OCI-LY1 (cell line): Measurements from ENCODE around the gene CD82.

Source experiments
- H2AFZ ChIP-seq: fragments of 200-600 bp; sonication (generic), shearing (Covaris generic); 2 replicates; pipeline ENCODE4 v1.6.0; 2014; ENCODE audit warnings: antibody characterized with exemption, mild to moderate bottlenecking, low read length
- H3F3A ChIP-seq: fragments of 200-600 bp; sonication (generic), shearing (Covaris generic); 2 replicates; pipeline ENCODE4 v1.6.0; 2014; ENCODE audit warnings: mild to moderate bottlenecking, antibody characterized with exemption, low read length, moderate library complexity; ENCODE audit not compliant: insufficient read depth
- H3K27ac ChIP-seq: fragments of 200-600 bp; sonication (generic); 2 replicates; pipeline ENCODE4 v1.5.1; 2014; ENCODE audit warnings: low read length, mixed run types, mild to moderate bottlenecking, low read depth; ENCODE audit not compliant: poor library complexity, severe bottlenecking
- H3K27me3 ChIP-seq: fragments of 200-600 bp; sonication (generic); 2 replicates; pipeline ENCODE4 v1.6.0; 2014; ENCODE audit warnings: antibody characterized with exemption, mild to moderate bottlenecking, low read length, moderate library complexity; ENCODE audit not compliant: insufficient read depth
- H3K36me3 ChIP-seq: fragments of 200-600 bp; sonication (generic); 2 replicates; pipeline ENCODE4 v1.6.1; 2014; ENCODE audit warnings: mild to moderate bottlenecking, antibody characterized with exemption, low read length, moderate library complexity, mixed read lengths; ENCODE audit not compliant: insufficient read depth
- H3K4me1 ChIP-seq: fragments of 200-600 bp; sonication (generic); 2 replicates; pipeline ENCODE4 v1.5.1; 2014; ENCODE audit warnings: mild to moderate bottlenecking, low read length, moderate library complexity; ENCODE audit not compliant: insufficient read depth, severe bottlenecking
- H3K4me2 ChIP-seq: fragments of 200-600 bp; sonication (generic), shearing (Covaris generic); 2 replicates; pipeline ENCODE4 v1.6.1; 2014; ENCODE audit warnings: low read length
- H3K4me3 ChIP-seq: fragments of 200-600 bp; sonication (generic); 2 replicates; pipeline ENCODE4 v1.5.1; 2014; ENCODE audit warnings: low read length, low read depth, mild to moderate bottlenecking, mixed read lengths; ENCODE audit not compliant: poor library complexity, severe bottlenecking
- H3K79me2 ChIP-seq: fragments of 200-600 bp; shearing (Covaris generic); 2 replicates; pipeline ENCODE4 v1.6.1; 2016; ENCODE audit warnings: mixed run types, low read length, mixed read lengths; ENCODE audit not compliant: insufficient read depth
- H3K9ac ChIP-seq: fragments of 200-600 bp; sonication (generic), shearing (Covaris generic); 2 replicates; pipeline ENCODE4 v1.6.1; 2014; ENCODE audit warnings: mild to moderate bottlenecking, low read length, mixed read lengths
- H3K9me2 ChIP-seq: fragments of 200-600 bp; sonication (generic), shearing (Covaris generic); 2 replicates; pipeline ENCODE4 v1.6.1; 2014; ENCODE audit warnings: low read depth, mild to moderate bottlenecking, low read length, mixed read lengths
- H3K9me3 ChIP-seq: fragments of 200-600 bp; shearing (Covaris generic); 2 replicates; pipeline ENCODE4 v1.6.1; 2014; ENCODE audit warnings: low read length, mixed read lengths
- H4K20me1 ChIP-seq: fragments of 200-600 bp; sonication (generic), shearing (Covaris generic); 2 replicates; pipeline ENCODE4 v1.6.0; 2016; ENCODE audit warnings: mild to moderate bottlenecking, low read length; ENCODE audit not compliant: insufficient read depth
- EZH2 ChIP-seq: fragments of 200-600 bp; sonication (generic), shearing (Covaris generic); IDR thresholded peaks from 2 replicates; pipeline ENCODE4 v1.8.0; 2017; ENCODE audit warnings: borderline replicate concordance, mixed run types, mild to moderate bottlenecking, antibody characterized with exemption, low read length, moderate library complexity, mixed read lengths
- TF ChIP-seq, protein P1 (sequence below): fragments of 200-600 bp; sonication (generic), shearing (Covaris generic); IDR thresholded peaks from 2 replicates; pipeline ENCODE4 v1.5.1; 2017; ENCODE audit warnings: mild to moderate bottlenecking, antibody characterized with exemption, low read length, moderate library complexity, mixed read lengths

Gene CD82

DNA sequence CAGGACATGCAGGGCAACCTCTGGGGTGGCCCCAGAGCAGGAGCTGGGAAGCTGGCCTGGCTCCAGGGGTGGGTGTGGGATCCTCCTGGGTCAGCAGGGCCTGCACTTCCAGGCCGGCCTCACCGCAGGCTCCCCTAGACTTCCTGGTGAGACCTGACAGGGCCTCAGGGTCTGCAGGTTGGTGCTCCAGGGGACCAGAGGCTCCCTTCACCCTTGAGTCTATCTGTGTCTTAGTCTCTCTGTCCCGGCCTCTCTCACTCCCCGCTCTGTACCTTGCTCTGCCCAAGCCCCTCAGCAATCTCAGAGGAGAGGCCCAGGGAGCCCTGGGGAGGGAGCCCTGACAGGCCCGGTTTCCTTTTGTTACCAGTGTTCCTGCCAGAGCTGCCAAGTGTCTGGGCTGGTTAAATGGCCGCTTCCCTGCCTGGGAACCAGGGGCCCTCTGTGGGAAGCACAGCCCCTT is 13.9 kb downstream of the CD82 start:
- H3K36me3 ChIP-seq = no peaks in the 10 kb centered on the region; the same call in 1 of the 2 replicates
- H3K27ac ChIP-seq = no peak overlapping the region
- H3K9ac ChIP-seq = no peak overlapping the region
- H3K9me3 ChIP-seq = peaks cover 5% of the 10 kb centered on the region
- H3K79me2 ChIP-seq = no peaks in the 10 kb centered on the region
- no peak overlapping the region for H3K4me3 ChIP-seq
- no peak overlapping the region for H2AFZ ChIP-seq
- H4K20me1 ChIP-seq = no peaks in the 10 kb centered on the region
- no peaks in the 10 kb centered on the region for H3F3A ChIP-seq
- H3K4me2 ChIP-seq = no peak overlapping the region
- H3K4me1 ChIP-seq = peaks cover 9% of the 10 kb centered on the region
- TF ChIP-seq, protein P1, sequence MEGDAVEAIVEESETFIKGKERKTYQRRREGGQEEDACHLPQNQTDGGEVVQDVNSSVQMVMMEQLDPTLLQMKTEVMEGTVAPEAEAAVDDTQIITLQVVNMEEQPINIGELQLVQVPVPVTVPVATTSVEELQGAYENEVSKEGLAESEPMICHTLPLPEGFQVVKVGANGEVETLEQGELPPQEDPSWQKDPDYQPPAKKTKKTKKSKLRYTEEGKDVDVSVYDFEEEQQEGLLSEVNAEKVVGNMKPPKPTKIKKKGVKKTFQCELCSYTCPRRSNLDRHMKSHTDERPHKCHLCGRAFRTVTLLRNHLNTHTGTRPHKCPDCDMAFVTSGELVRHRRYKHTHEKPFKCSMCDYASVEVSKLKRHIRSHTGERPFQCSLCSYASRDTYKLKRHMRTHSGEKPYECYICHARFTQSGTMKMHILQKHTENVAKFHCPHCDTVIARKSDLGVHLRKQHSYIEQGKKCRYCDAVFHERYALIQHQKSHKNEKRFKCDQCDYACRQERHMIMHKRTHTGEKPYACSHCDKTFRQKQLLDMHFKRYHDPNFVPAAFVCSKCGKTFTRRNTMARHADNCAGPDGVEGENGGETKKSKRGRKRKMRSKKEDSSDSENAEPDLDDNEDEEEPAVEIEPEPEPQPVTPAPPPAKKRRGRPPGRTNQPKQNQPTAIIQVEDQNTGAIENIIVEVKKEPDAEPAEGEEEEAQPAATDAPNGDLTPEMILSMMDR = no peak
- TF ChIP-seq EZH2 = no peak
- H3K9me2 ChIP-seq = no peaks in the 10 kb centered on the region
- no peaks in the 10 kb centered on the region for H3K27me3 ChIP-seq

DNA sequence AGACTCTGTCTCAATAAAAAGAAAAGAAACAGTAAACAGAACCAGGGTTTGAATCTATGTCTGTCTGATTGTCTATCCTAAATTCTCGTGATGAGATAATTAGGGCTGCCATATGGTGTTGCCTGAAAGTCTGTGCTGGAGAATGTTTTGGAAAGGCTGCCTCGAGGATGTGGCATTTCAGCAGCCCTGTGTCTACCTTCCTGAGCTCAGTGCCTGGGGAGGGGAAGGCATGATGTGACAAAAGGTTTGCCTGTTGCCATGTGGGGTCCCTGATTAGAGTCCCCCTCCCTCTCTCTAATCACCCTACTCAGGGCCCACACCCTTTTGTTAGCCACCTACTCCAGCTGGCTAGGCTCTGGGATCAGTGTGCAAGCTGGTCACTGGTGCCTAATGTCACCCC is 15.2 kb downstream of the CD82 start:
- no peaks in the 10 kb centered on the region for H4K20me1 ChIP-seq
- no peaks in the 10 kb centered on the region for H3K27me3 ChIP-seq
- H3K4me1 ChIP-seq = no peaks in the 10 kb centered on the region
- H3K9me3 ChIP-seq = peaks cover 5% of the 10 kb centered on the region
- TF ChIP-seq, protein P1 = no peak
- TF ChIP-seq EZH2 = no peak
- no peaks in the 10 kb centered on the region; the same call in 1 of the 2 replicates for H3K36me3 ChIP-seq
- no peaks in the 10 kb centered on the region for H3K9me2 ChIP-seq
- H3K4me3 ChIP-seq = no peak overlapping the region
- no peaks in the 10 kb centered on the region for H3K79me2 ChIP-seq
- no peak overlapping the region for H2AFZ ChIP-seq
- no peak overlapping the region for H3K27ac ChIP-seq
- H3K9ac ChIP-seq = no peak overlapping the region
- no peak overlapping the region for H3K4me2 ChIP-seq
- H3F3A ChIP-seq = no peaks in the 10 kb centered on the region

DNA sequence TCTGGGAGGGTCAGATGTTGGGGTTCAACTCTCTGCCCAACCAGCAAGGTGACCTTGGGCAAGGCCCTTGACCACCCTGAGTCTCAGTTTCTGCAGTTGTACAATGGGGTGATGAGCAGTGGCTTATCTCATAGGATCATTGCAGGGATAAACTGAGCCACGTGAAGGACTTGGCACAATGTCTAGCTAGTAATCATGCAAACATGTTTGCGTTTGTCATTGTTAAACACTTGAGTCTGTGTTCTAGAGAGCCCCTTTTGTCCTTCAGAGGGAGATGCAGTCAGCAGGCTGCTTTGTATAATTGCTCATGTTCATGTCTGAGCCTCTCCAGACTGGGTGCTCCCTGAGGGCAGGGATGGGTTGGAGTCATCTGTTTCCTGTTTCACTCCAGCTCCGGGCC is 15.8 kb downstream of the CD82 start:
- Histone ChIP-seq H3K4me2 (no peak overlapping the region), H3K9me2 (no peaks in the 10 kb centered on the region), H3K27ac (no peak overlapping the region), H3K79me2 (no peaks in the 10 kb centered on the region), H3K9me3 (peaks cover 5% of the 10 kb centered on the region), H3K27me3 (no peaks in the 10 kb centered on the region), H2AFZ (no peak overlapping the region), H3K9ac (no peak overlapping the region), H3K4me3 (no peak overlapping the region), H3K4me1 (no peaks in the 10 kb centered on the region), H3F3A (no peaks in the 10 kb centered on the region), H4K20me1 (no peaks in the 10 kb centered on the region), H3K36me3 (no peaks in the 10 kb centered on the region; the same call in 1 of the 2 replicates)
- TF ChIP-seq EZH2 = no peak
- TF ChIP-seq, protein P1 = no peak
